ENCODE results near the gene KIRREL3.
A peak's percentile ranks its signal among the peaks of the same experiment; 100 is the strongest.

The KIRREL3 gene

DNA sequence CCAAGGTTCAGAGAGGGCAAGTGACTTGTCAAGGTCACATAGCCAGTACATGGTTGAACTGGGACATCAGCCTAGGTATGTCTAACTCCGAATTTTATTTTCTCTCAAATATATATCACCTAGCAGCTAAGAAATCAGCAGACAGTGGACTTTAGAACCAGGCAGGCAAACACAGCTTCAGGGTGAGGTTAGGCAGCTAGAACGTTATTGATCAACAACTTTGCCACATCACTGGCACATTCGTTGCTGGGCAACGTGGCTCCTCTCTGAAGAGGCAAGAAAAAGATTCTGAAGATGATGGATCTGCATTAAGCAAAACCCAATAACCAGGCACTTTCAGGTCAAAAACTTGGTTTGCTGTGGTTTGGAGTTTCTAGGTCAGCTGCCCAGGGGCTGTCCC, 258.0 kb downstream of the KIRREL3 start:
- Histone ChIP-seq H3K27me3 (ENCODE audit: insufficient read depth, low read depth) (no peaks in the 10 kb centered on the region), H3K4me1 (ENCODE audit: low read depth, poor library complexity, severe bottlenecking) (peaks cover 90% of the 10 kb centered on the region), H2AFZ (ENCODE audit: low read depth) (no peak overlapping the region), H3K36me3 (ENCODE audit: insufficient read depth) (no peaks in the 10 kb centered on the region), H3K4me2 (peak overlapping the region; percentile 33), H3K27ac (no peak overlapping the region), H3K79me2 (ENCODE audit: insufficient read depth, low read depth) (no peaks in the 10 kb centered on the region), H3K9ac (no peak overlapping the region), H3K4me3 (IDR thresholded peaks at IDR 0.05; ENCODE audit: insufficient read depth, low read depth, low read length) (no peak overlapping the region), H4K20me1 (ENCODE audit: insufficient read depth) (no peaks in the 10 kb centered on the region)
- TF ChIP-seq CTCF (conservative IDR thresholded peaks at IDR 0.05; ENCODE audit: low read depth, low read length), result no peak

DNA sequence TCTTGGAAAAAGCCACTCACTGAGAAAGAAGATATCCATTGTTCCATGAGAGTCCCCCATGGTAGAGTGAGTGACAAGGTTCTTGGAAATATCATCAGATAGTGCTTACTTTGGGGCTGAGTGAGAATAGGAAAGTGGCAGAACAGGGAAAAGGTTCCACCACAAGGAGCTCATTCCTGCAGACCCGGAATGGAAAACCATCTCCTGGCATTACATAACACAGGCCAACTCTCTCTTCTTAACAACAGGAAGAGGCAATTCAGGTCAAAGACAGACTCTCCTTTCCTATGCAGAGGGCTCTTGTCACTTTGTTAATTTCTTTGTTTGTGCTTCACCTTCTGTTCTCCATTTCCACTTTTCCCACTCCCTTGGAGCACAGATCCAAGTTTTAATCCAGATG, 259.7 kb downstream of the KIRREL3 start:
- Histone ChIP-seq H3K4me2 (no peak overlapping the region), H3K27ac (no peak overlapping the region), H3K4me3 (IDR thresholded peaks at IDR 0.05; ENCODE audit: insufficient read depth, low read depth, low read length) (no peak overlapping the region), H3K27me3 (ENCODE audit: insufficient read depth, low read depth) (no peaks in the 10 kb centered on the region), H3K79me2 (ENCODE audit: insufficient read depth, low read depth) (no peaks in the 10 kb centered on the region), H3K4me1 (ENCODE audit: low read depth, poor library complexity, severe bottlenecking) (peaks cover 85% of the 10 kb centered on the region), H3K9ac (no peak overlapping the region), H3K36me3 (ENCODE audit: insufficient read depth) (no peaks in the 10 kb centered on the region), H2AFZ (ENCODE audit: low read depth) (no peak overlapping the region), H4K20me1 (ENCODE audit: insufficient read depth) (no peaks in the 10 kb centered on the region)
- no peak for TF ChIP-seq CTCF (conservative IDR thresholded peaks at IDR 0.05; ENCODE audit: low read depth, low read length)

GRCh38 chr11:126739499-126740145, 260.9 kb downstream of the KIRREL3 start:
- no peak overlapping the region for H2AFZ ChIP-seq (ENCODE audit: low read depth)
- no peaks in the 10 kb centered on the region for H3K79me2 ChIP-seq (ENCODE audit: insufficient read depth, low read depth)
- H3K9ac ChIP-seq, result no peak overlapping the region
- no peaks in the 10 kb centered on the region for H3K36me3 ChIP-seq (ENCODE audit: insufficient read depth)
- peak overlapping the region; percentile 42; the same call in 1 of the 2 replicates for H3K4me2 ChIP-seq
- H3K4me1 ChIP-seq (ENCODE audit: low read depth, poor library complexity, severe bottlenecking), result peaks cover 85% of the 10 kb centered on the region
- no peak overlapping the region for H3K4me3 ChIP-seq (IDR thresholded peaks at IDR 0.05; ENCODE audit: insufficient read depth, low read depth, low read length)
- H3K27me3 ChIP-seq (ENCODE audit: insufficient read depth, low read depth), result no peaks in the 10 kb centered on the region
- H4K20me1 ChIP-seq (ENCODE audit: insufficient read depth), result no peaks in the 10 kb centered on the region
- H3K27ac ChIP-seq, result no peak overlapping the region
- no peak for TF ChIP-seq CTCF (conservative IDR thresholded peaks at IDR 0.05; ENCODE audit: low read depth, low read length)

GRCh38 chr11:126738295-126739031, 262.1 kb downstream of the KIRREL3 start:
- Histone ChIP-seq H3K27me3 (ENCODE audit: insufficient read depth, low read depth) (no peaks in the 10 kb centered on the region), H3K4me1 (ENCODE audit: low read depth, poor library complexity, severe bottlenecking) (peaks cover 86% of the 10 kb centered on the region), H4K20me1 (ENCODE audit: insufficient read depth) (no peaks in the 10 kb centered on the region), H3K9ac (no peak overlapping the region), H2AFZ (ENCODE audit: low read depth) (no peak overlapping the region), H3K4me2 (peak overlapping the region; percentile 42; the same call in 1 of the 2 replicates), H3K36me3 (ENCODE audit: insufficient read depth) (no peaks in the 10 kb centered on the region), H3K79me2 (ENCODE audit: insufficient read depth, low read depth) (no peaks in the 10 kb centered on the region), H3K27ac (no peak overlapping the region), H3K4me3 (IDR thresholded peaks at IDR 0.05; ENCODE audit: insufficient read depth, low read depth, low read length) (no peak overlapping the region)
- TF ChIP-seq CTCF (conservative IDR thresholded peaks at IDR 0.05; ENCODE audit: low read depth, low read length), result no peak
